ENCODE measurements around the gene RUFY4. TPM values are rescaled to one million over a fixed set of nuclear protein-coding genes. Genes with fewer than 3 reads are reported as not detected.

RUFY4 gene
- total and polyA plus RNA-seq, 9 of the 15 experiments (the other 6 are each of a cell fraction or from before 2014, with no cell fraction given): not detected

GRCh38 chr2:218028189-218028495, 40.9 kb upstream of the RUFY4 start:
- WGBS (ENCODE audit: insufficient coverage, low coverage, missing lambda C conversion rate): 6% methylated on average over 2 of the region's 2 CpGs
- Histone ChIP-seq H3K4me2 (ENCODE audit: insufficient read depth, low read length) (no peak overlapping the region), H3K27ac (ENCODE audit: extremely low read depth, low read depth, low read length) (no peak overlapping the region), H3K9me1 (ENCODE audit: control insufficient read depth, insufficient read depth, low read length) (no peaks in the 10 kb centered on the region), H3K36me3 (ENCODE audit: control insufficient read depth, insufficient read depth, low read length) (no peaks in the 10 kb centered on the region), H3K9ac (ENCODE audit: insufficient read depth in 1 of 2, low read depth in 2 of 2, low read length in 2 of 2) (no peak overlapping the region), H3K27me3 (ENCODE audit: control insufficient read depth in 2 of 2, insufficient read depth in 2 of 2, low read length in 2 of 2) (peaks cover 0 to 15% of the 10 kb centered on the region in 2 experiments; a peak in 1 of 5 replicates), H2AFZ (ENCODE audit: low read depth, low read length) (no peak overlapping the region), H3K79me2 (ENCODE audit: control insufficient read depth, insufficient read depth, low read length) (no peaks in the 10 kb centered on the region), H4K20me1 (replicated peaks; ENCODE audit: control insufficient read depth, insufficient read depth, low read length) (no peaks in the 10 kb centered on the region), H3K4me1 (replicated peaks in 1 of 2; ENCODE audit: control insufficient read depth in 2 of 2, insufficient read depth in 2 of 2, low read length in 2 of 2) (no peaks in the 10 kb centered on the region), H3K4me3 (no peak overlapping the region), H3K9me3 (replicated peaks; ENCODE audit: control insufficient read depth, insufficient read depth, low read depth, low read length) (no peaks in the 10 kb centered on the region)
- intact Hi-C loops (cut with micrococcal nuclease) (no loop called here), in situ Hi-C loops (cut with MboI) (no loop called here)
- DNase-seq (ENCODE audit: extremely low read depth in 1 of 4, low spot score in 3 of 4) (no peak), FAIRE-seq (no peak), ATAC-seq (no peak)
- CTCF ChIA-PET (ENCODE audit: low intra/inter-chr PET ratio): no interaction called here
- TF ChIP-seq DMBX1 (CRISPR knock-in tag; IDR thresholded peaks at IDR 0.05; ENCODE audit: borderline replicate concordance): no peak
- TF ChIP-seq GATAD2A (IDR thresholded peaks at IDR 0.05): no peak
- TF ChIP-seq MCM2 (IDR thresholded peaks at IDR 0.05; ENCODE audit: low read depth): no peak
- TF ChIP-seq ZNF263 (CRISPR knock-in tag; IDR thresholded peaks at IDR 0.05; ENCODE audit: borderline replicate concordance): no peak
- TF ChIP-seq, protein P1, sequence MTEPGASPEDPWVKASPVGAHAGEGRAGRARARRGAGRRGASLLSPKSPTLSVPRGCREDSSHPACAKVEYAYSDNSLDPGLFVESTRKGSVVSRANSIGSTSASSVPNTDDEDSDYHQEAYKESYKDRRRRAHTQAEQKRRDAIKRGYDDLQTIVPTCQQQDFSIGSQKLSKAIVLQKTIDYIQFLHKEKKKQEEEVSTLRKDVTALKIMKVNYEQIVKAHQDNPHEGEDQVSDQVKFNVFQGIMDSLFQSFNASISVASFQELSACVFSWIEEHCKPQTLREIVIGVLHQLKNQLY (CRISPR knock-in tag; conservative IDR thresholded peaks at IDR 0.05): no peak
- TF ChIP-seq CHCHD3 (CRISPR knock-in tag; IDR thresholded peaks at IDR 0.05): no peak
- POLR2A ChIA-PET: no interaction called here
- BruUV-seq (replicated peaks): no TSS peak

Measured in K562 (cell line).